SH-SY5Y (cell line): ENCODE measurements around the gene MPDZ.

Source experiments
- GATA2 ChIP-seq: IDR thresholded peaks from 2 replicates; pipeline ENCODE4 v1.6.1; 2011; ENCODE audit warnings: mild to moderate bottlenecking, low read depth, low read length
- GATA3 ChIP-seq: IDR thresholded peaks from 2 replicates; pipeline ENCODE4 v1.6.1; 2011; ENCODE audit warnings: low read depth, mild to moderate bottlenecking, low read length, moderate library complexity

MPDZ gene

GRCh38 chr9:13173553-13173952 is 105.9 kb downstream of the MPDZ start:
- TF ChIP-seq GATA3 (no peak), GATA2 (no peak)

- no peak for TF ChIP-seq GATA2
- TF ChIP-seq GATA3, result no peak
Measured at GRCh38 chr9:13171261-13171660, 108.2 kb downstream of the MPDZ start.

GRCh38 chr9:13166996-13167395 is 112.5 kb downstream of the MPDZ start:
- TF ChIP-seq GATA2 (no peak), GATA3 (no peak)

- TF ChIP-seq GATA2 (no peak), GATA3 (no peak)
Measured at GRCh38 chr9:13165956-13166355, 113.5 kb downstream of the MPDZ start.

- TF ChIP-seq GATA2 (no peak), GATA3 (no peak)
Measured at GRCh38 chr9:13165236-13165945, 114.1 kb downstream of the MPDZ start.

GRCh38 chr9:13163946-13164345 is 115.5 kb downstream of the MPDZ start:
- TF ChIP-seq GATA3 (no peak), GATA2 (no peak)

- no peak for TF ChIP-seq GATA2
Measured at GRCh38 chr9:13163287-13163686, 116.2 kb downstream of the MPDZ start.

- TF ChIP-seq GATA3 (no peak), GATA2 (no peak)
Measured at GRCh38 chr9:13160051-13160450, 119.4 kb downstream of the MPDZ start.

- no peak for TF ChIP-seq GATA2
- TF ChIP-seq GATA3, result no peak
Measured at GRCh38 chr9:13158986-13159385, 120.5 kb downstream of the MPDZ start.

- TF ChIP-seq GATA3, result no peak
- no peak for TF ChIP-seq GATA2
Measured at GRCh38 chr9:13151489-13151888, 128.0 kb downstream of the MPDZ start.

GRCh38 chr9:13149454-13149853 is 130.0 kb downstream of the MPDZ start:
- TF ChIP-seq GATA3 (no peak), GATA2 (no peak)

GRCh38 chr9:13146840-13147239 is 132.7 kb downstream of the MPDZ start:
- TF ChIP-seq GATA2 (no peak), GATA3 (no peak)

GRCh38 chr9:13145340-13145739 is 134.2 kb downstream of the MPDZ start:
- TF ChIP-seq GATA2 (no peak), GATA3 (peak; percentile 47; the same call in 1 of the 2 replicates)

GRCh38 chr9:13144166-13144775 is 135.2 kb downstream of the MPDZ start:
- no peak for TF ChIP-seq GATA3
- no peak for TF ChIP-seq GATA2

GRCh38 chr9:13143281-13143680 is 136.2 kb downstream of the MPDZ start:
- TF ChIP-seq GATA2, result no peak
- TF ChIP-seq GATA3, result no peak
